Parathyroid adenoma (tissue), 2 donors: ENCODE data around the gene TANC1.

Experiments
- H2AFZ ChIP-seq: fragments of 300-600 bp; sonication (generic); one replicate; pipeline ENCODE4 v1.7.0; 2017; ENCODE audit warnings: antibody characterized with exemption, mild to moderate bottlenecking
- H3K27ac ChIP-seq: fragments of 300-600 bp; sonication (generic); one replicate; pipeline ENCODE4 v1.7.0; 2017
- H3K27me3 ChIP-seq: fragments of 300-600 bp; sonication (generic); one replicate; pipeline ENCODE4 v1.7.0; 2017; ENCODE audit warnings: low read length; ENCODE audit not compliant: control insufficient read depth, insufficient read depth
- H3K36me3 ChIP-seq: fragments of 300-600 bp; sonication (generic); one replicate; pipeline ENCODE4 v1.7.0; 2017; ENCODE audit warnings: low read length; ENCODE audit not compliant: control insufficient read depth, insufficient read depth
- H3K4me1 ChIP-seq: fragments of 300-600 bp; sonication (generic); one replicate; pipeline ENCODE4 v1.7.0; 2017; ENCODE audit warnings: control low read depth
- H3K4me2 ChIP-seq: fragments of 300-600 bp; sonication (generic); one replicate; pipeline ENCODE4 v1.7.0; 2017; ENCODE audit warnings: low read length
- H3K4me3 ChIP-seq: fragments of 300-600 bp; sonication (generic); one replicate; pipeline ENCODE4 v1.7.0; 2017; ENCODE audit warnings: low read depth, low read length
- H3K79me2 ChIP-seq: fragments of 300-600 bp; sonication (generic); one replicate; pipeline ENCODE4 v1.7.0; 2017; ENCODE audit warnings: control low read depth
- H3K9ac ChIP-seq: fragments of 300-600 bp; sonication (generic); one replicate; pipeline ENCODE4 v1.7.0; 2017; ENCODE audit warnings: mild to moderate bottlenecking
- H3K9me3 ChIP-seq: fragments of 300-600 bp; sonication (generic); one replicate; pipeline ENCODE4 v1.7.0; 2017; ENCODE audit warnings: low read length; ENCODE audit not compliant: control insufficient read depth
- TF ChIP-seq, protein P1 (sequence below): fragments of 300-600 bp; sonication (generic); IDR thresholded peaks from one replicate; pipeline ENCODE4 v1.7.0; 2017; ENCODE audit warnings: antibody characterized with exemption, mild to moderate bottlenecking
- donor health status: primary hyperparathyroidism.

The TANC1 gene

DNA sequence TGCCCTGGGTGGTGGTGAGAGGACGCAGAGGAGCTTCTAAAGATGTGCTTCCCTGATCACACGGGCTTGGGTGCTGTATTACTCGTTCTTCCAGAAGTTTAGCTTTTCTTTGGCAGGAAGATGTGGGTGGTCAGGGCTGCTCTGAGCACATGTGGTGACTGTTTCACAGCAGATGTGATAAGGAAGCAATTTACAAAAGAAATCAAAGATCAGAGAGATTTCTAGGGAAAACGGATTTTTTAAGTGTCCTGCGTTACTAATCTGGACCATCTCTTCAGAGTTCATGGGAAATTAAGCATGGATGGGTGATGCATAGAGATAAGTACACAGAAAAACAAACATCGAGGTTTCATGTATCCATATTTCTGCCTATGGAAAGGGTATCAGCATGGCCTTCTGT is 218.7 kb downstream of the TANC1 start:
- H3K27me3 ChIP-seq, result no peaks in the 10 kb centered on the region
- no peaks in the 10 kb centered on the region for H3K9me3 ChIP-seq
- no peak overlapping the region for H3K9ac ChIP-seq
- H3K27ac ChIP-seq, result peak overlapping the region; percentile 37
- H3K36me3 ChIP-seq, result no peaks in the 10 kb centered on the region
- TF ChIP-seq, protein P1, sequence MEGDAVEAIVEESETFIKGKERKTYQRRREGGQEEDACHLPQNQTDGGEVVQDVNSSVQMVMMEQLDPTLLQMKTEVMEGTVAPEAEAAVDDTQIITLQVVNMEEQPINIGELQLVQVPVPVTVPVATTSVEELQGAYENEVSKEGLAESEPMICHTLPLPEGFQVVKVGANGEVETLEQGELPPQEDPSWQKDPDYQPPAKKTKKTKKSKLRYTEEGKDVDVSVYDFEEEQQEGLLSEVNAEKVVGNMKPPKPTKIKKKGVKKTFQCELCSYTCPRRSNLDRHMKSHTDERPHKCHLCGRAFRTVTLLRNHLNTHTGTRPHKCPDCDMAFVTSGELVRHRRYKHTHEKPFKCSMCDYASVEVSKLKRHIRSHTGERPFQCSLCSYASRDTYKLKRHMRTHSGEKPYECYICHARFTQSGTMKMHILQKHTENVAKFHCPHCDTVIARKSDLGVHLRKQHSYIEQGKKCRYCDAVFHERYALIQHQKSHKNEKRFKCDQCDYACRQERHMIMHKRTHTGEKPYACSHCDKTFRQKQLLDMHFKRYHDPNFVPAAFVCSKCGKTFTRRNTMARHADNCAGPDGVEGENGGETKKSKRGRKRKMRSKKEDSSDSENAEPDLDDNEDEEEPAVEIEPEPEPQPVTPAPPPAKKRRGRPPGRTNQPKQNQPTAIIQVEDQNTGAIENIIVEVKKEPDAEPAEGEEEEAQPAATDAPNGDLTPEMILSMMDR, result no peak
- peaks cover 7% of the 10 kb centered on the region for H3K4me1 ChIP-seq
- peak overlapping the region; percentile 12 for H3K4me2 ChIP-seq
- no peak overlapping the region for H3K4me3 ChIP-seq
- H3K79me2 ChIP-seq, result no peaks in the 10 kb centered on the region
- no peak overlapping the region for H2AFZ ChIP-seq

DNA sequence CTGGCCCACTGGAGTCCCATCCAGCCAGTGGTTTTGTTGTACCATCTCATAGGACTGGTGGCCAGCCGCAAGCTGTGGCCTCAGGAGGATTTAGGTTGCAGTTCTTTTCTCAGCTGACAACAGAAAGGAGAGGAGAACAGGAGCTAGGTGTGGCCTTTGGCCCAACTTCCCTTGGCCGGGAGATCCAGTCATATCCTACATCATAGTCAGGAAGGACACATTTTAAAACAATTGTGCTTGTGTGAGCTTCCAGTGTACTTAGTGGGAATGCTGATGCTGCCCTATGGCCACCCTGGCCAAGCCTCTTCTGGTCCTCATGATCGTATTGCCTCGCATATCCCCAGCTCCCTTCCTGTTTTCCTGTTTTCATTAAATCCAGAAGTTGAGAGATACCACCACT is 220.0 kb downstream of the TANC1 start:
- Histone ChIP-seq H3K79me2 (no peaks in the 10 kb centered on the region), H3K27ac (peak overlapping the region; percentile 17), H3K4me2 (no peak overlapping the region), H3K4me3 (no peak overlapping the region), H2AFZ (no peak overlapping the region), H3K27me3 (no peaks in the 10 kb centered on the region), H3K9ac (no peak overlapping the region), H3K36me3 (no peaks in the 10 kb centered on the region), H3K9me3 (no peaks in the 10 kb centered on the region), H3K4me1 (peaks cover 7% of the 10 kb centered on the region)
- TF ChIP-seq, protein P1, result no peak

DNA sequence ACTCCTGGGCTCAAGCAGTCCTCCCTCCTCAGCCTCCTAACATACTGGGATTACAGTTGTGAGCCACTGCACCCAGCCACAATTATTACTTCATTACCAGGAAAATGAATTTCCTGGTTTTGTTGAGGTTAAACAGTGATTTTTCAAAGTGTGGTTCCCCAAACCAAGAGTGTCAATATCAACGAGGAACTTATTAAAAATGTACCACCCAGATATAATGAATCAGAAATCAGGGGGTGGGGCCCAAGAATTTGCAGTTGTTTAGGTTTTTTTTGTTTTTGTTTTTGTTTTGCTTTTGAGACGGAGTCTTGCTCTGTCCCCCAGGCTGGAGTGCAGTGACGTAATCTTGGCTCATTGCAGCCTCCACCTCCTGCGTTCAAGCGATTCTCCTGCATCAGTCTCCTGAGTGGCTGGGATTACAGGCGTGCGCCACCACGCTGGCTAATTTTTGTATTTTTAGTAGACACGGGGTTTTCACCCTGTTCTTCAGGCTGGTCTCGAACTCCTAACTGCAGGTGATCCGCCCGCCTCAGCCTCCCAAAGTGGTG is 224.0 kb downstream of the TANC1 start:
- Histone ChIP-seq H3K79me2 (no peaks in the 10 kb centered on the region), H3K4me1 (peaks cover under 1% of the 10 kb centered on the region), H3K27me3 (no peaks in the 10 kb centered on the region), H3K4me3 (no peak overlapping the region), H2AFZ (no peak overlapping the region), H3K4me2 (no peak overlapping the region), H3K36me3 (no peaks in the 10 kb centered on the region), H3K9ac (no peak overlapping the region), H3K27ac (no peak overlapping the region), H3K9me3 (no peaks in the 10 kb centered on the region)
- TF ChIP-seq, protein P1, result no peak

DNA sequence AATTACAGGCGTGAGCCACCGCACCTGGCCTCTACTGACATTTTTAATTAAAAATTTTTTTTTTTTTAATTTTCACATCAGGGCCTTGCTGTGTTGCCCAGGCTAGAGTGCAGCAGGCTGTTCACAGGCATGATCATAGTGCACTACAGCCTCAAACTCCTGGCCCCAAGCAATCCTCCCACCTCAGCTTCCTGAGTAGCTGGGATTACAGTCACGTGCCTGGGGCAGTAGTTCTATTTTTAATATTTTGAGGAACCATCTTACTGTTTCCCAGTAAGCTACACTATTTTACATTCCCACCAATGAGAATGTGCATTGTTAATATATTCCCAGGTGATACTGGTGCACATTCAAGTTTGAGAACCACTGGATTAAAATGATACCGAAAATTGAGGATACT is 225.4 kb downstream of the TANC1 start:
- no peaks in the 10 kb centered on the region for H3K27me3 ChIP-seq
- no peaks in the 10 kb centered on the region for H3K9me3 ChIP-seq
- no peak overlapping the region for H3K27ac ChIP-seq
- no peak overlapping the region for H3K4me2 ChIP-seq
- no peak overlapping the region for H2AFZ ChIP-seq
- TF ChIP-seq, protein P1, result no peak
- no peaks in the 10 kb centered on the region for H3K36me3 ChIP-seq
- H3K4me3 ChIP-seq, result no peak overlapping the region
- H3K79me2 ChIP-seq, result no peaks in the 10 kb centered on the region
- no peak overlapping the region for H3K9ac ChIP-seq
- no peaks in the 10 kb centered on the region for H3K4me1 ChIP-seq

DNA sequence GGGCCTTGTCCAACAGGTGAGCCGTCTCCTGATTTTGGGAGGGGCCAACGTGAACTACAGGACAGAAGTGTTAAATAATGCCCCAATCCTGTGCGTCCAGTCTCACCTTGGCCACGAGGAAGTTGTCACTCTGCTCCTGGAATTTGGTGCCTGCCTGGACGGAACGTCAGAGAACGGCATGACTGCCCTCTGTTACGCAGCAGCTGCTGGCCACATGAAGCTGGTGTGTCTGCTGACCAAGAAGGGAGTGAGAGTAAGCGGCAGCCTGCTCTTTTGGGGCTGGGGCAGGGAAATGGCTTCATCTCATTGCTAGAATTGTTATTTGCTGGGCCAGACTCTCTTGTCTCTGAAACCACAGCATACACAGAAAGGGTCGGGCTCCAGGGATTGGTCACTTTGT is 225.8 kb downstream of the TANC1 start:
- H3K27ac ChIP-seq, result no peak overlapping the region
- H3K36me3 ChIP-seq, result no peaks in the 10 kb centered on the region
- TF ChIP-seq, protein P1, result no peak
- no peaks in the 10 kb centered on the region for H3K4me1 ChIP-seq
- no peak overlapping the region for H3K4me3 ChIP-seq
- no peak overlapping the region for H2AFZ ChIP-seq
- no peak overlapping the region for H3K9ac ChIP-seq
- no peaks in the 10 kb centered on the region for H3K79me2 ChIP-seq
- no peak overlapping the region for H3K4me2 ChIP-seq
- no peaks in the 10 kb centered on the region for H3K9me3 ChIP-seq
- H3K27me3 ChIP-seq, result no peaks in the 10 kb centered on the region
